GM23248 (cell line): Measurements from ENCODE around the gene TMEM115.

Experiments used
- EZH2 ChIP-seq: fragments of 200-600 bp; sonication (generic); IDR thresholded peaks from 2 replicates; pipeline ENCODE4 v1.6.1; 2018; ENCODE audit warnings: antibody characterized with exemption, mild to moderate bottlenecking; ENCODE audit not compliant: insufficient read depth, poor library complexity, severe bottlenecking
- EZH2phosphoT487 ChIP-seq: fragments of 200-600 bp; sonication (generic); IDR thresholded peaks from 2 replicates; pipeline ENCODE4 v1.6.1; 2018; ENCODE audit warnings: antibody characterized with exemption, moderate library complexity, mild to moderate bottlenecking, low read depth; ENCODE audit not compliant: insufficient read depth

DNA sequence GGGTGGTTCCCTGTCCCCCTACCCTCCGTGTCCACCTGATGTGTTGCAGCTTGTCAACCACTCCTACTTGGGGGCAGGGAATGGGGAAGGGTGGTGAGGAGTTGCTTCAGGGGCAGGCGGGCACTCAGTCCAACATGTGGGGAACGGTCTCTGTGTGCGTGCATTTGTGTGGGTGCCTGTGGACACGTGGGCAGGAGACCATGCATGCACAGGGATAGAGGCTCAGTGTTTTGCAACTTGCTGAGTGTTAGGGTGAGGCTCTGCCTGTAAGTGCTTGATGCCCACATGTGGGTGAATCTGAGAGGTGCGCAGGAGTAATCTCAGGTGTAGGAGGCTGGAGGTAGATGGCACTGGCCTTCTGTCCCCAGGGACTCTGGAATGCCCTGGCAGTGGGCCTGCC lies 24.4 kb upstream of the TMEM115 start:
- TF ChIP-seq EZH2phosphoT487 (no peak), EZH2 (no peak)
